K562 (cell line): Measurements from ENCODE around the gene RHOU.

ENCODE experiments used
- HDAC2 ChIP-seq: fragments of 450-650 bp; IDR thresholded peaks from 2 replicates; pipeline ENCODE4 v1.6.1; 2016; ENCODE audit warnings: mild to moderate bottlenecking
- KHSRP ChIP-seq: fragments of 450-650 bp; IDR thresholded peaks from 2 replicates; pipeline ENCODE4 v1.6.1; 2017
- POLR2AphosphoS5 ChIP-seq: IDR thresholded peaks from 2 replicates; pipeline ENCODE4 v1.6.1; 2011; ENCODE audit warnings: mild to moderate bottlenecking, low read depth, low read length, moderate library complexity; ENCODE audit not compliant: control insufficient read depth, insufficient read depth
- TEAD2 ChIP-seq: fragments of 450-650 bp; IDR thresholded peaks from 2 replicates; pipeline ENCODE4 v1.6.1; 2016; ENCODE audit warnings: missing genetic modification characterization, control low read depth, missing compliant biosample characterization
- ZNF384 ChIP-seq: IDR thresholded peaks from 2 replicates; pipeline ENCODE4 v1.6.1; 2012; ENCODE audit warnings: low read depth, low read length, improper control_type of control experiment
- TF ChIP-seq, protein P1 (sequence below), 3 experiments: IDR thresholded peaks in 2 of 3; conservative IDR thresholded peaks in 1 of 3; 2 replicates each; pipeline ENCODE4 v1.5.1; 2011 to 2012; ENCODE audit warnings: low read length in 3 of 3, mild to moderate bottlenecking in 3 of 3, control low read depth in 2 of 3, improper control_type of control experiment in 1 of 3, inconsistent platforms in 1 of 3, low read depth in 1 of 3, mixed read lengths in 1 of 3, moderate library complexity in 1 of 3; ENCODE audit not compliant: insufficient read depth in 2 of 3
- TF ChIP-seq, protein P2 (sequence below): IDR thresholded peaks from 3 replicates; pipeline ENCODE4 v1.6.1; 2011; ENCODE audit warnings: borderline replicate concordance, mild to moderate bottlenecking, moderate library complexity; ENCODE audit not compliant: insufficient read length; ENCODE audit errors: extremely low read depth

DNA sequence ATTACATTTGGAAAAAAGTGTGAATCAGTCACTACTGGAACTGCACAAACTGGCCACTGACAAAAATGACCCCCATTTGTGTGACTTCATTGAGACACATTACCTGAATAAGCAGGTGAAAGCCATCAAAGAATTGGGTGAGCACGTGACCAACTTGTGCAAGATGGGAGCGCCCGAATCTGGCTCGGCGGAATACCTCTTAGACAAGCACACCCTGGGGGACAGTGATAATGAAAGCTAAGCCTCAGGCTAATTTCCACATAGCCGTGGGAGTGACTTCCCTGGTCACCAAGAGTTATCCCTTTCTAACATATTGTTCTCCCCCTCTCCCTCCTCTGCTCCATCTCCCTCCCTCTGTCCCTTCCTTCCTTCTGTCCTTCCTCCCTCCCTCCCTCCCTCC is 47.7 kb upstream of the RHOU start:
- TF ChIP-seq KHSRP (no peak), POLR2AphosphoS5 (no peak), HDAC2 (no peak), TEAD2 (tag) (no peak), ZNF384 (no peak)
- TF ChIP-seq, protein P1, sequence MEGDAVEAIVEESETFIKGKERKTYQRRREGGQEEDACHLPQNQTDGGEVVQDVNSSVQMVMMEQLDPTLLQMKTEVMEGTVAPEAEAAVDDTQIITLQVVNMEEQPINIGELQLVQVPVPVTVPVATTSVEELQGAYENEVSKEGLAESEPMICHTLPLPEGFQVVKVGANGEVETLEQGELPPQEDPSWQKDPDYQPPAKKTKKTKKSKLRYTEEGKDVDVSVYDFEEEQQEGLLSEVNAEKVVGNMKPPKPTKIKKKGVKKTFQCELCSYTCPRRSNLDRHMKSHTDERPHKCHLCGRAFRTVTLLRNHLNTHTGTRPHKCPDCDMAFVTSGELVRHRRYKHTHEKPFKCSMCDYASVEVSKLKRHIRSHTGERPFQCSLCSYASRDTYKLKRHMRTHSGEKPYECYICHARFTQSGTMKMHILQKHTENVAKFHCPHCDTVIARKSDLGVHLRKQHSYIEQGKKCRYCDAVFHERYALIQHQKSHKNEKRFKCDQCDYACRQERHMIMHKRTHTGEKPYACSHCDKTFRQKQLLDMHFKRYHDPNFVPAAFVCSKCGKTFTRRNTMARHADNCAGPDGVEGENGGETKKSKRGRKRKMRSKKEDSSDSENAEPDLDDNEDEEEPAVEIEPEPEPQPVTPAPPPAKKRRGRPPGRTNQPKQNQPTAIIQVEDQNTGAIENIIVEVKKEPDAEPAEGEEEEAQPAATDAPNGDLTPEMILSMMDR (IDR thresholded peaks at IDR 0.05 in 2 of 3, conservative IDR thresholded peaks at IDR 0.05 in 1 of 3; ENCODE audit: insufficient read depth in 2 of 3, low read depth in 1 of 3, low read length in 3 of 3): no peak
- TF ChIP-seq, protein P2, sequence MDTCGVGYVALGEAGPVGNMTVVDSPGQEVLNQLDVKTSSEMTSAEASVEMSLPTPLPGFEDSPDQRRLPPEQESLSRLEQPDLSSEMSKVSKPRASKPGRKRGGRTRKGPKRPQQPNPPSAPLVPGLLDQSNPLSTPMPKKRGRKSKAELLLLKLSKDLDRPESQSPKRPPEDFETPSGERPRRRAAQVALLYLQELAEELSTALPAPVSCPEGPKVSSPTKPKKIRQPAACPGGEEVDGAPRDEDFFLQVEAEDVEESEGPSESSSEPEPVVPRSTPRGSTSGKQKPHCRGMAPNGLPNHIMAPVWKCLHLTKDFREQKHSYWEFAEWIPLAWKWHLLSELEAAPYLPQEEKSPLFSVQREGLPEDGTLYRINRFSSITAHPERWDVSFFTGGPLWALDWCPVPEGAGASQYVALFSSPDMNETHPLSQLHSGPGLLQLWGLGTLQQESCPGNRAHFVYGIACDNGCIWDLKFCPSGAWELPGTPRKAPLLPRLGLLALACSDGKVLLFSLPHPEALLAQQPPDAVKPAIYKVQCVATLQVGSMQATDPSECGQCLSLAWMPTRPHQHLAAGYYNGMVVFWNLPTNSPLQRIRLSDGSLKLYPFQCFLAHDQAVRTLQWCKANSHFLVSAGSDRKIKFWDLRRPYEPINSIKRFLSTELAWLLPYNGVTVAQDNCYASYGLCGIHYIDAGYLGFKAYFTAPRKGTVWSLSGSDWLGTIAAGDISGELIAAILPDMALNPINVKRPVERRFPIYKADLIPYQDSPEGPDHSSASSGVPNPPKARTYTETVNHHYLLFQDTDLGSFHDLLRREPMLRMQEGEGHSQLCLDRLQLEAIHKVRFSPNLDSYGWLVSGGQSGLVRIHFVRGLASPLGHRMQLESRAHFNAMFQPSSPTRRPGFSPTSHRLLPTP: no peak
